Ramos (cell line): ENCODE measurements around the gene CAPN2.

Source experiments
- in situ Hi-C: fragments of 300-500 bp; cut with MboI; formaldehyde crosslinking; loops from one replicate; pipeline ENCODE4 v1.14.3; 2022; ENCODE audit warnings: low sequenced_read_pairs; ENCODE audit not compliant: unreplicated experiment

The CAPN2 gene

DNA sequence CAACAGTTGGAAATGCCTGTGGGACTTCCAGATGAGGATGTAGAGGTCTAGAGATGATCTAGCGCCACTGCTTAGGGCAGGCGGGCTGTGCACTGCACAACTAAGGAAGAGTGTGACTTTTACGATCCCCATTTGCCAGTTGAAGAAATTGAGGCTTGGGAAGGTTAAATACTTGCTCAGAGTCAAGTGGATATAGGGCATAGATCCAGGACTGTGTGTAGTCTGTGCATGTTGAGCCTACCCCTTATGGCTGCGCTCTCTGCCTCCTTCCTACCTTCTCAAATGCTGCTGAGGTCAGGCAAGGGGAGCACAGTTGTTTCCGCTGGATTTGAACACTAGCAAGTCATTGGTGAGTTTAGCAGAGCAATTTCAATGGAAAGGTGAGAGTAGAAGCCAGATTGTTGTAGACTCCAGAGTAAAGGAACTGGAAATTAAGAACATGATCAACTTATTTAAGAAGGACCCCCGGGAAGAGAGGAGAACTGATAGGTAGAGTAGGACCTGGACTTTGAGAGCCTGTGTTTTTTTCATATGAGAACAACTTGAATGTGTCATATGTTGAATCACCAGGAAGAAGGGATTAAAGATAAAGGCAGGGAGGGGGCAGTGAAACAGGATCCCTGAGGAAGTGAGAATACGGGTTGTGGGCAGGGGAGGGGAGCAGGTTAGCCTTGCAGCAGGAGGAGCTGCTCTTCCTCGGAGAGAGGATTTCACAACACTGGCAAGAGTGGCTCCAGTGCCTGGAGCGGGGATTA lies 2.7 kb downstream of the CAPN2 start:
- in situ Hi-C loops, result no loop called here

DNA sequence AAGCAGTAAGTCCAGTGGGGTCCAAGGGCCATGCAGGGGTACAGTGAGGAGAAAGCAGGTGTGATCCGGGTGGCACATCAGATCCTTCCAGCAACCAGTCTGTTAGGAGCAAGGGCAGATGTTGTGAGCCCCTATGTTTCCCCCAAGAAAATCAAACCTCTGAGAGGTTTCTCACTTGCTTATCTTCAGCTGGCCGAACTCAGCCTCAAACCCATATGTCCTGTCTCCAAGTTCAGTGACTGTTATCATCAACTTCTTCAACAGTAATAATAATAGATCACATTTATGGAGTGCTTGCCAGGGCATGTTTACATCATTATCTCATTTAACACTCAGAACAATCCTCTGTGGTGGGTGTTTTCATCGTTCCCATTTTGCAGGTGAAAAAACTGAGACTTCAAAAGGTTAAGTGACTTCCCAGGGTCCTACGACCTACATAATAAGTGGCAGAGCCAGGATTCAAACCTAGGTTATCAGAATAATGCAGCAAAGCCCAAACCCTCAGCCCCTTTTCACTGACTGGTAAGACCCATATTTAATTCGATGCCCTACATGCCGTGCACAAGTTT lies 3.3 kb downstream of the CAPN2 start:
- in situ Hi-C loops, result no loop called here

DNA sequence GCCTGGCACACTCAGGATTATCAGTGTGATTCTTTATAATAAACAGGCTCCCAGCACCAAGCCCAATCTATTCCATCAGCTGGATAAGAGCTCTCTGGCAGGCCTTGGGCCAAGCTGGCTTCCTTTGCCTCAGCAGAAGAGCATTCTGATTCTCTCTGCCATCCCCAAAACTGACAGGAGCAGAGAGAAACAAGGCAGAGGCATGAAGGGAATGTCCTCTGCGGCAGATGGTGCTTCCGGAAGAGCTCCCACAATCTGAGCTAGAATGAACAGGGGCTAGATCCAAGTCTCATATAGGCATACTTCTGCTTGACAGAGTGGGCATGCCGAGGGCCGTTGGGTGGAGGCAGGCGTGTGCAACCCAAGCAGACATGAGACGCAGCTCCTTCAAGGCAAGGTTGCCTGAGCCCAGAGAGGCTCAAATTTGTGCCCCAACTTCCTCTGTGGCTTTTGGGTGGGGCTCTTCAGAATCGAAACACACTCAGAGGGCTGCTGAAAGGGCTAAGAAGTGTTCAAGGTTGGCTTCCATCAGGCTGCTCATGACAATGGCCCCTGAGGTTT lies 4.0 kb downstream of the CAPN2 start:
- in situ Hi-C loops, result no loop called here

DNA sequence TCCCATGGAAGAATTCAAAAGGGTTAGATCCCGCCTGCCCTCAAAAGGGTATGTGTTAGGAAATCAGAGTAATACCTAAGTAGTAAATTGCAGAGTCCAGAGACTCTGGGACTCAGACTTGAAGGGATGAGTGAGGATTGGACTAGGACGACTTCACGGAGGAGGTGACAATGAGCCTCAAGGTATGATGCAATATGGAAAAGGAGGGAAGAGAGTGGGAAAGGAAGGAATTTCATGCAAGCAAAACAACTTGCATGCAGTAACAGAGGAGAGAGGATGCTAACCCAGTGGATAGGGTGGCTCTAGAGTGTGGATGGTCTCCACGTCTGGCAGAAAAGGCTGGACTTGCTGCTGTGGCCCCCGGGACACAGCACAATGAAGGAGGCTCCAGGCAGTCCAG lies 4.8 kb downstream of the CAPN2 start:
- in situ Hi-C loops, result no loop called here

DNA sequence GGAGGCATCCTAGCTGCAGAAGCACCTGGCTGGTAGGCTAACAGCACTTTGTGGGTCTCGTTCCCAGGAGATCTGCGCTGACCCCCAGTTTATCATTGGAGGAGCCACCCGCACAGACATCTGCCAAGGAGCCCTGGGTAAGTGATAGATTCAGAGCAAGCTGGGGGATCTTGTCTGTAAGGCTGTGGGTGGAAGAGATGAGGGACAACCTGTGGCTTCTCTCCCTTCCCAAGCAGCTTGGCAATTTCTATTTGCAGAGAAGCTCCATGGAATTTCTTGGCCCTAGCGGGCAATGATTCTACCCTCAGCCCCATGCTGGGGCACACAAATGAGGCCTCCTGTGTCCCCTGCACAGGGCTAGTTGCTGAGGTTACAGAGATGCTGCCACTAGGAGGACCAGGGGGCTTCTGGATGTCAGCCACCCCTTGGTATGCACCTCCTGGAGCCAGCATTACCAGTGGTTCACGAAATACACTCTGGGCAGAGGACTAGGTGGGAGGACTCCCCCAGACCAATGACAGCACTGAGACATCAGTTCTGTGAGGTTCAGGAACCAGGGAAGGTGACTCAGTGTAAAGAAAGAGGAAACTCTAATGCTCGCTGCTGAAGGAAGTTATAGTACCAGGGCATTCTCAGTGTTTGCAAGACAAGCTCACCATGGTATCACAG lies 5.5 kb downstream of the CAPN2 start:
- in situ Hi-C loops, result no loop called here

DNA sequence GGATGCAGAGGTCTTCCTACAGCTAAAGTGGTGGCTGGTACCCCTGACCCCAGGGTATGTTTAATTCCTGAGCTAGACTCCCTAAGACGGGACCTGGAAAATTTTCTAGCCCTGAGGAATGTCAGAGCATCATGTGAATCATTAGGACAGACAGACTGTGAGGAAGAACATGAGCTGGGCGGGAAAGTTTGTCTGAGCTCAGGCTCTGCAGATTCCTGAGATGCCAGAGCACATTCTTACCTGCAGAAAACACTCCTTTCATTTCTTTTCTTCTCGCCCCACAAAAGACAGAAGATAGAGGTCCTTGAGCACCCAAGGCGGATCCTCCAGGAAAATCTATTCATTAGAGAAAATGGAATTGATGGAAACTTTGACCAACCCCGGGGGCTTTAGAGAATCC lies 6.5 kb downstream of the CAPN2 start:
- in situ Hi-C loops, result no loop called here

DNA sequence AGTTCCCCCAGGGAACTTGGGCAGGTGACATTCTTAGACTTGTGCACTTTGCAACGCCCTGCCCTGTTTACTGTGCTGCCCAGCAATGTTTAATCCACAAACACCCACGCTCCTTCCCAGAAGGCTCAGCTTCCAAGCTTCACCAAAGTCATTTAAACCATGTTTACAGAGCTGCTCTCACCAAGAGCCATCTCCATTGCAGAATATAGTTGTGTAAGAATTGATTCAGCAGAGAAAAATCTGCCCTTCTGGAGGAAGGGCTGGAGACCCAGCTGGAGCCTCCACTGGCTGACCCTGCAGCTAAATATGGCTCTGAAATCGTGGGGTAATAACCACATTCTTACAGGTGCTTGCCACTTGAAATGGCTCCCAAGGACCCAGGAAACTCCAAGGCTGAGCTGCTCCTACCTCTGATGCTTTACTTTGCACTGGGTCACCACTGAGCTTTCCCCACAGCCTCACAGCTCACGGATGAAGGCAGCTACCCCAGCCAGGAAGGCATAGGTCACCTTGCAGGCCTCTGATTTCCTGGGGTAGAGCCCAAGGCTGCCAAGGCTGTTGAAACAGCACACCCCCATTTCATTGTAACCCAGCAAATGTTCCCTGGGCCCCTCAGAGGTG lies 8.7 kb downstream of the CAPN2 start:
- in situ Hi-C loops, result no loop called here

DNA sequence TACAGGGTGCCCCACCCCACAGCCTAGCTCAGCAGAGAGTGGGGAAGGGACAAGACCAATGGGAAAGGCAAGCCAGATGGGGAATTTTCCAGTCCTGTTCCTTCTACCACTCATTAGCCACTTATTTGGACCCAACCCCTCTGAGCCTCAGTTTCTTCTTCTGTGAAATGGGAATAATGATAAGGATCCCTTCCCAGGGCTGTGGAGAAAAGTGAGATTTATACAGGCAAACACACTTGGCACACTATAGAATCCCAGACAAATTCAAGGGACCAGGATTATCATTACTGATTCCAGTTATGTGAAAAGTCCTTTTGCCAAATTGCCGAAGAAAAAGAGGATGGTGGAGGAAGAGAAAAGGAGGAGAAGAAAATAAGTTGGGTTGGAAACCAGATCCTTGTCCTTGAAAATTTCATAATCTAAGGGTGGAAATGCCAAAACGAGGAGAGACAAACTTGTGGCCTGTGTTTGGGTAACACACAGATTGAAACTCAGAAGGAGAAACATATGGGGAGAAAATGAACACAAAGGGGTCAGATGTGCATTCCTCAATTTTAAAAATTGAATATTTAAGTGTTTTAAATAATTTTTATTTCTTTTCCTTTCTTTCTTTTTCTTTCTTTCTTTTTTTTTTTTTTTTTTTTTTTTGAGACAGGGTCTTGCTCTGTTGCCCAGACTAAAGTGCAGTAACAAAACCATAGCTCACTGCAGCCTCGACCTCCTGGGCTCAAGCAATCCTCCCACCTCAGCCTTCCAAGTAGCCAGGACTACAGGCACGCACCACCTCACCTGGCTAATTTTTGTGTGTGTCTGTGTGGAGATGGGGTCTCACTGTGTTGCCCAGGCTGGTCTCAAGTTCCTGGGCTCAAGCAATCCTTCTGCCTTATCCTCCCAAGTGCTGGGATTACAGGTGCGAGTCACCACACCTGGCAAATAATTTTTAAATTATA lies 9.6 kb downstream of the CAPN2 start:
- in situ Hi-C loops, result no loop called here

DNA sequence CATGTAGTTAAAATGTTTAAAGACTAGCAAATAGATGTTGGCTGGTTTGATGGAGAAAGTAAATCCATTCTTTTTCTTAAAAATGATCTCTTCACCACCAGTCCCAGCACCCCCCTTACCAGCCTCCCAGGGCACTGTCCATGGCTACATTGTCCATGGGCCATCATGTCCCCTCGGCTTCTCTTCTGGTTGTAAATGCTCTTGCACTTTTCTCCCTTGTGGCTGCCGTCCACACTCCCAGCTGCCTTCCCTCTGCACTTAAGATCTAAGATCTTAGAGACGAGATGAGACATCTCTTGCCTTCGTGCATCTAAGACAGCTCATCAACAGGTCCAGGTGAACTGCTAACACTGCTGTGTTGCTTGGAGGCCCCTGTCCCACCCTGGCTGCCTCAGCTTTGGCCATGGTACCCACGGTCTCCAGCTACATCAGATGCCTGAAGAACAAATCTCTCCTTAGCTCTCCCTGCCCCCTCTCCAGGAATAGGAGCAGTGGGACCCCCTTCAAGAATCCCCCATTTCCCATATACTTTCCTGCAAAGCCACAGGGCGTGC lies 11.1 kb downstream of the CAPN2 start:
- in situ Hi-C loops, result no loop called here

DNA sequence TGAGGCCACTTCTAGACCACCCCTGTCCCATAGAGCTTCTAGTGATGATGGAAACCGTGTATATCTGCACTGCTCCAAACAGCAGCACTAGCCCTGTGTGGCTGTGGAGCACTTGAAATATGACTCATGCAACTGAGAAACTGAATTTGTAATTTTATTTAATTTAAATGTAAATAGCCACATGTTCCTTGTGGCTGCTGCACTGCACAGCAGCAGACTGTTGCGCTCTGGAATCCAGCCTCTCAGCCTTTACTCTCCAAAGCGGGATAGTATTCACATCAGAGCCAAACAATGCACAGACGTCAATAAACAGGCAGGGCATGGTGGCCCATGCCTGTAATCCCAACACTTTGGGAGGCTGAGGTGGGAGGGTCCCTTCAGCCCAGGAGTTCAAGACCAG lies 12.0 kb downstream of the CAPN2 start:
- in situ Hi-C loops, result no loop called here

DNA sequence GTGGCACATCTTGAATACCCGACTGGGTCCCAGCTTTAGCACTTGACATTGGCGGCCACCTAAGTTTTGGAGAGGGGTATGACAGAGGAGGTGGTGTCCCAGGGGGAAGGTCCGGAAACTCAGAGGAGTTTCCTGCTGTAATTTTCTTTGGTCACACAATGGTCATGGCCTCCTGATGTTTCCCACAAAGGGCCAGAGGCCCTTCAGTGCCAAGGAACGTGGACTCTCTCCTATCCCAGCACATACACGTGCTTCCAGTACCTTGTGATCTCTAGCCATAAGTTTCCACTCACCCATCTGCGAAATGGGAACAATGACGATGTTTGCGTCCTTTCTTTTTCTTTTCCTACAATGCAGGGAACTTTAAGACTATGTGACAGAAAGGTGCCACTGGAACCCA lies 13.2 kb downstream of the CAPN2 start:
- in situ Hi-C loops, result no loop called here

DNA sequence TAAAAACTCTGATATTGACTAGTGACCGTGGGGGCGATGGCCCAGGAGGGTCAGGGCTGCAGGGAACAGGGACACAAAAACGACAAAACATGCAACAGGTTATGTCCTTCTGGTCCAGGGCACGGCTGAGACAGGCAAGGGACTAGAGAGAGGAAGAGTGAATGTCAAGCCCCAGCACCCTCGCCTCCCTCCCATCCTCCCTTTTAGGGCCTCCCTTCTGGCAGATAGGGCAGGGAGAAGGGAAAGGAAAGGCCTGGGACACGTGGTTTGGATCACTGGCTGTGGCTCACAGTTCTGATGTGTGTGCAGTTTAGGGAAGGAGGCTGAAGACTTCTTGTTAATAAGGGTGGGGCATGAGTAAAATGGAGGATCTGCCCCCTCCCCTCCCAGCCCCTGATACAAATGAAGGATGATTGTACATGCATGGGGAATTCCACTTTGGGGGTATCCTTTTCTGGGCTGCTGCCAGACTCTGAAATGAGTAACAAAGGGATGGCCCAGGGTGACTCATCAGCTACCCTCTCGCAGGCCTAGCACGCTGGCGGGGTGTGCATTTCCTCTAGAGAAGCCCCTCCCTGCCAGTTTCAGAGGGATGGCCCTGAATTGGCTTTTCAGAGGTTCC lies 14.2 kb downstream of the CAPN2 start:
- in situ Hi-C loops, result no loop called here

DNA sequence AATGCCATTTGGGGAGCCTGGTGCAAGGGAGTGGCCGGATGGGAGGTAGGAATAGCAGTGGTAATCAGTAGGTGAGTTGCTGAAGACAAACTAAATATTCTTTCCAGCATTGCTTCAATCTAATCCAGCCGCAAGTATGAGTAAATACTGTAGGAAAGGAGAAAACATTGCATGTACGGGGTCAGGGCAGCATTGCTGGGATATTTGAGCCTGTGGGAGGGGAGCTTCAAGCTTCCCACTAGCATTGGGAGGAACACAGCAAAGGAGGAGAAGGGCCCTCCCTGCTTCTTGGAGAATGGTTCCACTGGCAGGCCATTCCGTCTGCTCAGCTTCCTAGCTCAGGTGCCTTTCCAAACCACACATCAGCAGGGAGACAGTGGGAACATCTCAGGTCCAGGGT lies 15.2 kb downstream of the CAPN2 start:
- in situ Hi-C loops, result no loop called here

DNA sequence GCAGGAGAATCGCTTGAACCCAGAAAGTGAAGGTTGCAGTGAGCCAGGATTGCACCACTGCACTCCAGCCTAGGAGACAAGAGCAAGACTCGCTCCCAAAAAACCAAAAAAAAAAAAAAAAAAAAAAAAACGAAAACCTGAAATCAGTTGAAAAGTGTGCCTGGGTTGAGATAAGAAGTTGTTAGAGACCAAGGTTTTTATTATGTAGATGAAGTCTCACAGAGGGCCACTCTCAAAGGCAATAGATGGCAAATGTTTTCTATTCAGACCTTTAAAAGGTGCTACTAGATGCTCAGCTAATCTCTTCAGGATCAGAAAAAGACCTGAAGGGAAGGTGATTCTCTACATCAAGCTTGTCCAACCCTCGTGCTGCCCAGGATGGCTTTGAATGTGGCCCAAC lies 17.6 kb downstream of the CAPN2 start:
- in situ Hi-C loops, result no loop called here

DNA sequence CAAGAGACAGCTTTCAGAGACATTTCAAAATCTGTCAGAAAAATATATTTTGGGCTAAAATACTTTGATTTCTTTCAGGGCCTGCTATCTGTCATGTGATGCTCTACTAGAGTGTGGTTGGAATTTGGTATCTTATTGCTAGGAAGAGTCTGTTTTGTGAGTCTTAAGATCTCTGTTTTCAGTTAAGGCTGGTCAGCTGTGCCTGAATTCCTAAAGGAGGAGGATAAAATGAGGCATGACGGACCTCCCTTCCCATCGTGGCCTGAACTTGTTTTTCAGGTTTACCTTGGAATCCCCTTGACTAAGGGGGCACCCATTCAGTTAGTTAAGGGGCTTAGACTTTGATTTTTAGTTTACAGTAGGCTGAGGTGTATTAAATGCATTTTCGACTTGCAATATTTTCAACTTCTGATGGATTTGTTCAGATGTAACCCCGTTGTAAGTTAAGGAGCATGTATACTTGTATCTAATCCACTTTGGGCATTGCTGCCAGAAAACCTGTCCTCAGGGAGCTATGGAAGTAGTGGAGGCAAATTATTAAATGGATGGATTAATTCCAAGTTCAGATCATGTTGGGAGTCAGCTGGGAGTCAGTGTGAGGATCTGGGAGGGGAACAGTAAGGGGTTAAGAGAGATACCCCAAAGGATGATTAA lies 18.3 kb downstream of the CAPN2 start:
- in situ Hi-C loops, result no loop called here

DNA sequence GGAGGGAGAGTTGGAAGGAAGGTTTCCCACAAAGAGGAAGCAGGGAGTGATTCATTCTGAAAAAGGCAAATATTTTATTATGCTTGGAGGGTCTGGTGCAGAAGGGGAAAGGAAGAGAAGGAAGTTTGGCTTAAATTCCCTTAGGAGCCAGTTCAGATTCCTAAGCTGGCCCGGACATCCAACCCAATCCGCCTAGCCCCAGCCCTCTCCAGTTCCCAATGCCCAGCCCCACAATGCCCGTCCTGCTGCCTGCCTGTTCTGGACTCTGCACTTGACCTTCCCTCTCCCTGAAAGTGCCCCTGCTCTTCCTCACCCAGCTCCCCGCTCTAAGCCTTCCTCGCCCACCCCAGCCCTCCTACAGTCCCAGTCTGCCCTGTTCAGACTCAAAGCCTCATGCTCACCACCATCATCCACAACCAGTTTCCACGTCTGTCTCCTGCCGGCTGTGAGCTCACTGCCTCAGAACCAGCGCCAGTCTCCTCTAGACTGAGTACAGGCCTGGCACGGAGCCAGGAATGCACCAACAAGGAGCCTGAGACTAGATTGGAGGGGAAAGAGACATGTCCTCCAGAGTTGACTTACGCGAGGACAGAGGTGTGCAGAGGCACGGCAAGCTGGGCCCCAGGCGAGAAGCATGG lies 18.9 kb downstream of the CAPN2 start:
- in situ Hi-C loops, result no loop called here

DNA sequence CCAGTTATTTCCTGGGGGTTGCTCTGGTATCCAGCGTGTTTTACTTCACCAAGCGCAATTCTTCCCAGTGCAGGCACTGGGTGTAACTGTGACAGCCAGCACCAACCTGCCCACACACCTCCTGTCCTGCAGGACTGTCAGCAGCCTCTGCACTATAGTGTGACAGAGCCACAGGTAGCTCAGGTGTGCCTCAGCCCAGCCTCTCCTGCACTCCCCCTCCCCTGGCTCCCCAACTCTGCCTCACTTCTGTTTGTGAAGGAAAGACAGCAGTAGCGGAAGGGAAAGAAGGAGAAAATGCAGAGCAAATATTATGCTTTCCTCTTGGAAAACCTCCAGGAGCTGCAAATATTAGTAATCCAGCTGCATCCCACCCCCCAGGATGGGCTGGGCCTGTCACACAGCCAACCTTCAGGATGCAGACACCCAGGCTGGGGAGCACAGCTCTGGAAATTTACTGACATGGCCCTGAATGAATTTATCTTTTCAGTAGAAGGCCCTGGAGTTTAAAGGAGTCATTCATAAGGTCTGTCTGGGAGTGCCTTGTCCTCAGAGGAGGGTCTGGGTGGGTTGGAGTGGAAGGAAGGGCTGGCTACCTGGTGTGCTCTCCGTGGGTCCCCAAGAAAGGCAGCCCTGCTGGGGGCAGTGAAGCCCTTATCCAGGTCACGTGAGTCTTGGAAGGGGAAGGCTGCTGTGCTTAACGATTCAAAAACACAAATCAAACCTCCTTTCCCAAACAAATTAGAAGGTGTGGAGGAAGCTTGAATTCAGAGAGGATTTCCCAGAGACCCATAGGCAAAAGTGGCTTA lies 20.9 kb downstream of the CAPN2 start:
- in situ Hi-C loops, result no loop called here
